ENCODE results near the gene CDH23.

CDH23 gene

GRCh38 chr10:71486484-71487114 lies 89.9 kb downstream of the CDH23 start (continued):
- TF ChIP-seq PATZ1 (CRISPR knock-in tag; IDR thresholded peaks at IDR 0.05; ENCODE audit: borderline replicate concordance) (no peak), PPARA (CRISPR knock-in tag; IDR thresholded peaks at IDR 0.05; ENCODE audit: borderline replicate concordance) (no peak), RARB (CRISPR knock-in tag; IDR thresholded peaks at IDR 0.05) (no peak), TCF4 (CRISPR knock-in tag; IDR thresholded peaks at IDR 0.05; ENCODE audit: borderline replicate concordance) (no peak), BACH2 (CRISPR knock-in tag; IDR thresholded peaks at IDR 0.05; ENCODE audit: borderline replicate concordance) (no peak)

- no peak for ATAC-seq
- no peak for TF ChIP-seq ZFP30 (CRISPR knock-in tag; IDR thresholded peaks at IDR 0.05)
- TF ChIP-seq TSHZ2 (CRISPR knock-in tag; IDR thresholded peaks at IDR 0.05), result no peak
- no peak for TF ChIP-seq ZNF565 (CRISPR knock-in tag; conservative IDR thresholded peaks at IDR 0.05; ENCODE audit: low read depth)
- no peak for TF ChIP-seq ZNF8 (CRISPR knock-in tag; IDR thresholded peaks at IDR 0.05)
- TF ChIP-seq ZFP3 (CRISPR knock-in tag; IDR thresholded peaks at IDR 0.05), result no peak
- TF ChIP-seq ESRRG (CRISPR knock-in tag; IDR thresholded peaks at IDR 0.05), result no peak
- no peak for TF ChIP-seq PATZ1 (CRISPR knock-in tag; IDR thresholded peaks at IDR 0.05; ENCODE audit: borderline replicate concordance)
- TF ChIP-seq ISL1 (CRISPR knock-in tag; IDR thresholded peaks at IDR 0.05), result no peak
- no peak for TF ChIP-seq ZC3H10 (CRISPR knock-in tag; IDR thresholded peaks at IDR 0.05)
- TF ChIP-seq CSRNP3 (CRISPR knock-in tag; IDR thresholded peaks at IDR 0.05), result no peak
These were observed 91.0 kb downstream of the CDH23 start for GRCh38 chr10:71487726-71488125.

- no peak for ATAC-seq
These were observed 92.4 kb downstream of the CDH23 start for GRCh38 chr10:71489077-71489476.

GRCh38 chr10:71492872-71493271 lies 96.2 kb downstream of the CDH23 start:
- ATAC-seq, result no peak
- TF ChIP-seq TCF4 (CRISPR knock-in tag; IDR thresholded peaks at IDR 0.05; ENCODE audit: borderline replicate concordance) (no peak), SNAI2 (CRISPR knock-in tag; IDR thresholded peaks at IDR 0.05) (no peak), POU6F1 (CRISPR knock-in tag; IDR thresholded peaks at IDR 0.05; ENCODE audit: borderline replicate concordance, low read depth) (no peak)

More at GRCh38 chr10:71489077-71489476, 92.4 kb downstream of the CDH23 start:
- TF ChIP-seq ZFP30 (CRISPR knock-in tag; IDR thresholded peaks at IDR 0.05) (peak; percentile 95), PPARA (CRISPR knock-in tag; IDR thresholded peaks at IDR 0.05; ENCODE audit: borderline replicate concordance) (no peak), CREB5 (CRISPR knock-in tag; IDR thresholded peaks at IDR 0.05; ENCODE audit: low read depth) (no peak)
